HepG2 (cell line): ENCODE data around the gene MICOS13. TPM values are rescaled to one million over a fixed set of nuclear protein-coding genes. Genes with fewer than 3 reads are reported as not detected.

ENCODE experiments used
- ARHGAP35 ChIP-seq: sonication (generic); formaldehyde crosslinking; IDR thresholded peaks from 2 replicates; pipeline ENCODE4 v1.9.0; 2022; ENCODE audit warnings: mild to moderate bottlenecking, inconsistent platforms, moderate library complexity, missing genetic modification reagents, borderline replicate concordance
- CREM ChIP-seq, 2 experiments: sonication (generic) in 1 of 2; formaldehyde crosslinking in 1 of 2; IDR thresholded peaks; 2 replicates each; pipeline versions ENCODE4 v1.4.0 to v1.6.1; 2016 to 2020; ENCODE audit warnings: antibody characterized with exemption in 1 of 2, mild to moderate bottlenecking in 1 of 2, missing genetic modification reagents in 1 of 2
- ETV6 ChIP-seq: sonication (generic); formaldehyde crosslinking; conservative IDR thresholded peaks from 2 replicates; pipeline ENCODE4 v1.4.0; 2020; ENCODE audit warnings: missing genetic modification reagents
- MXI1 ChIP-seq: IDR thresholded peaks from 3 replicates; pipeline ENCODE4 v1.6.1; 2012; ENCODE audit warnings: low read depth, low read length, inconsistent platforms, borderline replicate concordance
- RBAK ChIP-seq: sonication (generic); formaldehyde crosslinking; IDR thresholded peaks from 2 replicates; pipeline ENCODE4 v1.5.1; 2020; ENCODE audit warnings: mild to moderate bottlenecking, missing genetic modification reagents
- SAP130 ChIP-seq: IDR thresholded peaks from 2 replicates; pipeline ENCODE4 v1.6.1; 2016; ENCODE audit warnings: low read depth
- SMYD3 ChIP-seq: sonication (generic); formaldehyde crosslinking; IDR thresholded peaks from 2 replicates; pipeline ENCODE4 v1.8.1; 2023; ENCODE audit warnings: mild to moderate bottlenecking, missing genetic modification reagents
- SRF ChIP-seq: IDR thresholded peaks from 2 replicates; pipeline ENCODE4 v1.6.1; 2011; ENCODE audit warnings: mild to moderate bottlenecking, low read depth, low read length, moderate library complexity
- STAT5B ChIP-seq: sonication (generic); formaldehyde crosslinking; IDR thresholded peaks from 2 replicates; pipeline ENCODE4 v1.4.0; 2020; ENCODE audit warnings: missing genetic modification reagents
- ZBTB38 ChIP-seq: sonication (generic); formaldehyde crosslinking; IDR thresholded peaks from 2 replicates; pipeline ENCODE4 v1.5.1; 2020; ENCODE audit warnings: mild to moderate bottlenecking, missing genetic modification reagents
- ZNF296 ChIP-seq: sonication (generic); formaldehyde crosslinking; conservative IDR thresholded peaks from 2 replicates; pipeline ENCODE4 v1.5.0; 2020; ENCODE audit warnings: mild to moderate bottlenecking, missing genetic modification reagents
- ZNF460 ChIP-seq: sonication (generic); formaldehyde crosslinking; IDR thresholded peaks from 2 replicates; pipeline ENCODE4 v1.5.1; 2020; ENCODE audit warnings: missing genetic modification reagents, mild to moderate bottlenecking, borderline replicate concordance
- ZNF589 ChIP-seq: sonication (generic); formaldehyde crosslinking; conservative IDR thresholded peaks from 2 replicates; pipeline ENCODE4 v1.8.0; 2022; ENCODE audit warnings: mild to moderate bottlenecking, moderate library complexity, missing genetic modification reagents
- ZNF660 ChIP-seq: sonication (generic); formaldehyde crosslinking; IDR thresholded peaks from 2 replicates; pipeline ENCODE4 v1.5.1; 2020; ENCODE audit warnings: mild to moderate bottlenecking, low read depth, missing genetic modification reagents, borderline replicate concordance
- ZNF674 ChIP-seq: sonication (generic); formaldehyde crosslinking; IDR thresholded peaks from 2 replicates; pipeline ENCODE4 v1.5.0; 2020; ENCODE audit warnings: low read depth, mild to moderate bottlenecking, missing genetic modification reagents
- polyA plus RNA-seq, 8 experiments: library from polyadenylated mRNA; depleted of rRNA in 3 of 8; stranded (reverse) in 7 of 8; unstranded in 1 of 8; fragments of >200 nt; fragmentation: Illumina TruSeq in 4 of 8; extraction: Trizol in 4 of 8; gene quantifications; 2 replicates each; pipeline versions ENCODE4 v1.2.1 to v1.2.3, GENCODE V29; 2011 to 2016; ENCODE audit warnings: low read depth in 4 of 8, missing spikeins in 1 of 8, mixed read lengths in 1 of 8; ENCODE audit not compliant: insufficient read depth in 1 of 8
- total RNA-seq, 5 experiments: library from RNA; depleted of rRNA; stranded (reverse); fragments of >200 nt; fragmentation: Illumina TruSeq; extraction: Trizol; gene quantifications; 2 replicates each; pipeline ENCODE4 v1.2.3, GENCODE V29; 2016; ENCODE audit warnings: low read depth in 1 of 5
- TF ChIP-seq, protein P1 (sequence below): sonication (generic); formaldehyde crosslinking; IDR thresholded peaks from 2 replicates; pipeline ENCODE4 v1.9.0; 2022; ENCODE audit warnings: missing genetic modification reagents, mild to moderate bottlenecking, borderline replicate concordance
- TF ChIP-seq, protein P2 (sequence below): sonication (generic); formaldehyde crosslinking; IDR thresholded peaks from 2 replicates; pipeline ENCODE4 v1.4.0; 2020; ENCODE audit warnings: missing genetic modification reagents
- TF ChIP-seq, protein P3 (sequence below): sonication (generic); formaldehyde crosslinking; IDR thresholded peaks from 2 replicates; pipeline ENCODE4 v1.9.0; 2021; ENCODE audit warnings: missing genetic modification reagents, borderline replicate concordance
- TF ChIP-seq, protein P4 (sequence below): sonication (generic); formaldehyde crosslinking; IDR thresholded peaks from 2 replicates; pipeline ENCODE4 v1.4.0; 2020; ENCODE audit warnings: missing genetic modification reagents

MICOS13 gene
- total and polyA plus RNA-seq, 2 of the 13 experiments (the other 11 are each of a cell fraction or from before 2014, with no cell fraction given), result 28.8 to 35.4 TPM

DNA sequence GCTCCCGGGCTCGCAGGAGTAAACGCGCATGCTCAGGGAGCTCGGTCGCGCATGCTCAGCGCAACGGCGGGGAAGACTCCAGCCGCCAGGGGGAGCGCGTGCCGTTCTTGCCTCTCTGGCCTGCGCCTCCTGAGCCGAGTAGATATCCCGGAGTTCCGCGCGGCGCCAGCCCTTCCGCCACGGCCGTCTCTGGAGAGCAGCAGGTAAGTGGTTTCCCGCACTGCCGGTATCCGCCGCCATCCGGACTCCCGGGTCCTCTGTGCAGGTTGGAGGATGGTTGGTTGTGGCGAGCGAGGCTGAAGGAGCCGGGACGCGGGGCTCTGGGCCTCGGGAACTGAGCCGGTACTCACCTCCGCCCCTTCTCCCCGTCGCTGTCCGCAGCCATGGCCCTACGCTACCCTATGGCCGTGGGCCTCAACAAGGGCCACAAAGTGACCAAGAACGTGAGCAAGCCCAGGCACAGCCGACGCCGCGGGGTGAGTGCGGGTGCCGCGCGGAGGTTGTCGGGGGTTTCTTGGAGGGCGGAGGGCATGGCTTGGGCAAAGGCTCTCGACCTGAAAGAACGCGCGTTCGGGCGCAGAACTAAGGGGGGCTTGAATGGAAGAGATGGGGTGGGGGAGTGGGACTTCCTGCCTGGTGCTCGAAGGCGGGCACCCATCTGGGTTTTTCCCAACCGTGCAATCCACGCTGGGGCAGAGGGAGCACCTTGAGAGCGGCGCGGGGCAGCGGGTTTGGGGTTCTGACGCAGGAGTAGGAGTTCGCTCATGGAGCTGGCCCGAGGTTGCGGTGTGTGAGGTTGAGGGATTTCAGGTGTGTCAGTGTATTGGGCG is 10.0 kb upstream of the MICOS13 start, which contains the start of gene RPL36 (continued):
- TF ChIP-seq, protein P1, sequence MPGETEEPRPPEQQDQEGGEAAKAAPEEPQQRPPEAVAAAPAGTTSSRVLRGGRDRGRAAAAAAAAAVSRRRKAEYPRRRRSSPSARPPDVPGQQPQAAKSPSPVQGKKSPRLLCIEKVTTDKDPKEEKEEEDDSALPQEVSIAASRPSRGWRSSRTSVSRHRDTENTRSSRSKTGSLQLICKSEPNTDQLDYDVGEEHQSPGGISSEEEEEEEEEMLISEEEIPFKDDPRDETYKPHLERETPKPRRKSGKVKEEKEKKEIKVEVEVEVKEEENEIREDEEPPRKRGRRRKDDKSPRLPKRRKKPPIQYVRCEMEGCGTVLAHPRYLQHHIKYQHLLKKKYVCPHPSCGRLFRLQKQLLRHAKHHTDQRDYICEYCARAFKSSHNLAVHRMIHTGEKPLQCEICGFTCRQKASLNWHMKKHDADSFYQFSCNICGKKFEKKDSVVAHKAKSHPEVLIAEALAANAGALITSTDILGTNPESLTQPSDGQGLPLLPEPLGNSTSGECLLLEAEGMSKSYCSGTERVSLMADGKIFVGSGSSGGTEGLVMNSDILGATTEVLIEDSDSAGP, result peak; percentile 83
- TF ChIP-seq SAP130 (CRISPR knock-in tag) (peak; percentile 86), CREM (IDR thresholded peaks at IDR 0.05) (peak; percentile 70), CREM (CRISPR knock-in tag; IDR thresholded peaks at IDR 0.05) (no peak), ZNF460 (CRISPR knock-in tag) (no peak), ZNF674 (CRISPR knock-in tag) (peak; percentile 59; the same call in 1 of the 2 replicates), SMYD3 (CRISPR knock-in tag) (no peak), RBAK (no peak), ZNF589 (CRISPR knock-in tag) (peak; percentile 84; the same call in 1 of the 2 replicates), ZNF660 (no peak), STAT5B (CRISPR knock-in tag) (no peak), ARHGAP35 (CRISPR knock-in tag) (peak; percentile 66; the same call in 1 of the 2 replicates), ZBTB38 (CRISPR knock-in tag) (peak; percentile 89; the same call in 1 of the 2 replicates), ZNF296 (CRISPR knock-in tag) (no peak), MXI1 (peak; percentile 80; the same call in 2 of the 3 replicates), ETV6 (no peak; the same call in 1 of the 2 replicates), SRF (no peak)
- TF ChIP-seq, protein P2, sequence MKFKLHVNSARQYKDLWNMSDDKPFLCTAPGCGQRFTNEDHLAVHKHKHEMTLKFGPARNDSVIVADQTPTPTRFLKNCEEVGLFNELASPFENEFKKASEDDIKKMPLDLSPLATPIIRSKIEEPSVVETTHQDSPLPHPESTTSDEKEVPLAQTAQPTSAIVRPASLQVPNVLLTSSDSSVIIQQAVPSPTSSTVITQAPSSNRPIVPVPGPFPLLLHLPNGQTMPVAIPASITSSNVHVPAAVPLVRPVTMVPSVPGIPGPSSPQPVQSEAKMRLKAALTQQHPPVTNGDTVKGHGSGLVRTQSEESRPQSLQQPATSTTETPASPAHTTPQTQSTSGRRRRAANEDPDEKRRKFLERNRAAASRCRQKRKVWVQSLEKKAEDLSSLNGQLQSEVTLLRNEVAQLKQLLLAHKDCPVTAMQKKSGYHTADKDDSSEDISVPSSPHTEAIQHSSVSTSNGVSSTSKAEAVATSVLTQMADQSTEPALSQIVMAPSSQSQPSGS, result peak; percentile 73
- TF ChIP-seq, protein P3, sequence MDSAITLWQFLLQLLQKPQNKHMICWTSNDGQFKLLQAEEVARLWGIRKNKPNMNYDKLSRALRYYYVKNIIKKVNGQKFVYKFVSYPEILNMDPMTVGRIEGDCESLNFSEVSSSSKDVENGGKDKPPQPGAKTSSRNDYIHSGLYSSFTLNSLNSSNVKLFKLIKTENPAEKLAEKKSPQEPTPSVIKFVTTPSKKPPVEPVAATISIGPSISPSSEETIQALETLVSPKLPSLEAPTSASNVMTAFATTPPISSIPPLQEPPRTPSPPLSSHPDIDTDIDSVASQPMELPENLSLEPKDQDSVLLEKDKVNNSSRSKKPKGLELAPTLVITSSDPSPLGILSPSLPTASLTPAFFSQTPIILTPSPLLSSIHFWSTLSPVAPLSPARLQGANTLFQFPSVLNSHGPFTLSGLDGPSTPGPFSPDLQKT (CRISPR knock-in tag), result no peak
- TF ChIP-seq, protein P4, sequence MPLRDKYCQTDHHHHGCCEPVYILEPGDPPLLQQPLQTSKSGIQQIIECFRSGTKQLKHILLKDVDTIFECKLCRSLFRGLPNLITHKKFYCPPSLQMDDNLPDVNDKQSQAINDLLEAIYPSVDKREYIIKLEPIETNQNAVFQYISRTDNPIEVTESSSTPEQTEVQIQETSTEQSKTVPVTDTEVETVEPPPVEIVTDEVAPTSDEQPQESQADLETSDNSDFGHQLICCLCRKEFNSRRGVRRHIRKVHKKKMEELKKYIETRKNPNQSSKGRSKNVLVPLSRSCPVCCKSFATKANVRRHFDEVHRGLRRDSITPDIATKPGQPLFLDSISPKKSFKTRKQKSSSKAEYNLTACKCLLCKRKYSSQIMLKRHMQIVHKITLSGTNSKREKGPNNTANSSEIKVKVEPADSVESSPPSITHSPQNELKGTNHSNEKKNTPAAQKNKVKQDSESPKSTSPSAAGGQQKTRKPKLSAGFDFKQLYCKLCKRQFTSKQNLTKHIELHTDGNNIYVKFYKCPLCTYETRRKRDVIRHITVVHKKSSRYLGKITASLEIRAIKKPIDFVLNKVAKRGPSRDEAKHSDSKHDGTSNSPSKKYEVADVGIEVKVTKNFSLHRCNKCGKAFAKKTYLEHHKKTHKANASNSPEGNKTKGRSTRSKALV (CRISPR knock-in tag), result peak; percentile 87
